ENCODE data around the gene NRCAM. TPM values are rescaled to one million over a fixed set of nuclear protein-coding genes. Genes with fewer than 3 reads are reported as not detected.

The NRCAM gene
- total RNA-seq, 1 experiment from 2014 or later = 2.7 TPM

- H3K27me3 Mint-ChIP-seq (ENCODE audit: low read depth) = no peaks in the 10 kb centered on the region
- no peak overlapping the region for H3K4me3 Mint-ChIP-seq
- H3K9me3 Mint-ChIP-seq = peaks cover 16% of the 10 kb centered on the region
- DNase-seq (ENCODE audit: low spot score) (no peak), ATAC-seq (no peak)
- ChIA-PET CTCF (no interaction called here), POLR2A (no interaction called here)
- H3K36me3 Mint-ChIP-seq = peaks cover 3% of the 10 kb centered on the region; the same call in 1 of the 2 replicates
- TF ChIP-seq KAT7 (CRISPR knock-in tag; IDR thresholded peaks at IDR 0.05; ENCODE audit: borderline replicate concordance) = no peak
- TF ChIP-seq NFATC4 (CRISPR knock-in tag; IDR thresholded peaks at IDR 0.05) = no peak
- no peak for TF ChIP-seq ATF6 (CRISPR knock-in tag; IDR thresholded peaks at IDR 0.05)
- TF ChIP-seq MAX (CRISPR knock-in tag; IDR thresholded peaks at IDR 0.05) = no peak
- TF ChIP-seq HMGA2 (CRISPR knock-in tag; IDR thresholded peaks at IDR 0.05) = no peak
- TF ChIP-seq FOXP4 (CRISPR knock-in tag; IDR thresholded peaks at IDR 0.05) = no peak
- TF ChIP-seq PREB (CRISPR knock-in tag; IDR thresholded peaks at IDR 0.05; ENCODE audit: borderline replicate concordance) = no peak
- no peak for TF ChIP-seq HMGXB4 (CRISPR knock-in tag; IDR thresholded peaks at IDR 0.05)
- no peak overlapping the region for H3K27ac Mint-ChIP-seq
- H3K4me1 Mint-ChIP-seq = no peaks in the 10 kb centered on the region
Measured at GRCh38 chr7:108138911-108139310, 317.3 kb downstream of the NRCAM start.

- ChIA-PET CTCF (no interaction called here), POLR2A (no interaction called here)
- no peaks in the 10 kb centered on the region for H3K27me3 Mint-ChIP-seq (ENCODE audit: low read depth)
- DNase-seq (ENCODE audit: low spot score) (no peak), ATAC-seq (no peak)
- H3K36me3 Mint-ChIP-seq = peaks cover 3% of the 10 kb centered on the region; the same call in 1 of the 2 replicates
- H3K4me1 Mint-ChIP-seq = no peaks in the 10 kb centered on the region
- no peak overlapping the region for H3K27ac Mint-ChIP-seq
- no peak for TF ChIP-seq FOXP1 (CRISPR knock-in tag; IDR thresholded peaks at IDR 0.05; ENCODE audit: borderline replicate concordance)
- no peak for TF ChIP-seq IRF2 (CRISPR knock-in tag; IDR thresholded peaks at IDR 0.05; ENCODE audit: borderline replicate concordance, low read depth)
- TF ChIP-seq ZNF317 (CRISPR knock-in tag; IDR thresholded peaks at IDR 0.05; ENCODE audit: borderline replicate concordance, low read depth) = no peak
- no peak for TF ChIP-seq ATF1 (CRISPR knock-in tag; IDR thresholded peaks at IDR 0.05)
- TF ChIP-seq E2F1 (CRISPR knock-in tag; IDR thresholded peaks at IDR 0.05) = no peak
- TF ChIP-seq HMGA2 (CRISPR knock-in tag; IDR thresholded peaks at IDR 0.05) = no peak
- no peak for TF ChIP-seq SOX15 (CRISPR knock-in tag; IDR thresholded peaks at IDR 0.05)
- TF ChIP-seq ELF4 (CRISPR knock-in tag; IDR thresholded peaks at IDR 0.05; ENCODE audit: low read depth) = no peak
- TF ChIP-seq KAT7 (CRISPR knock-in tag; IDR thresholded peaks at IDR 0.05; ENCODE audit: borderline replicate concordance) = no peak
- no peak for TF ChIP-seq E2F5 (CRISPR knock-in tag; IDR thresholded peaks at IDR 0.05)
- TF ChIP-seq AFF4 (CRISPR knock-in tag; IDR thresholded peaks at IDR 0.05; ENCODE audit: borderline replicate concordance) = no peak
- no peak for TF ChIP-seq ZNF416 (CRISPR knock-in tag; IDR thresholded peaks at IDR 0.05)
- H3K9me3 Mint-ChIP-seq = peaks cover 16% of the 10 kb centered on the region
- H3K4me3 Mint-ChIP-seq = no peak overlapping the region
Measured at GRCh38 chr7:108137993-108138392, 318.2 kb downstream of the NRCAM start.
